ENCODE data around the gene SYNGR2. TPM values are rescaled to one million over a fixed set of nuclear protein-coding genes. Genes with fewer than 3 reads are reported as not detected.

Gene SYNGR2
- total and polyA plus RNA-seq, 2 donors (not counting 1 experiment from before 2014, with no cell fraction given), result 390 to 442 TPM

DNA sequence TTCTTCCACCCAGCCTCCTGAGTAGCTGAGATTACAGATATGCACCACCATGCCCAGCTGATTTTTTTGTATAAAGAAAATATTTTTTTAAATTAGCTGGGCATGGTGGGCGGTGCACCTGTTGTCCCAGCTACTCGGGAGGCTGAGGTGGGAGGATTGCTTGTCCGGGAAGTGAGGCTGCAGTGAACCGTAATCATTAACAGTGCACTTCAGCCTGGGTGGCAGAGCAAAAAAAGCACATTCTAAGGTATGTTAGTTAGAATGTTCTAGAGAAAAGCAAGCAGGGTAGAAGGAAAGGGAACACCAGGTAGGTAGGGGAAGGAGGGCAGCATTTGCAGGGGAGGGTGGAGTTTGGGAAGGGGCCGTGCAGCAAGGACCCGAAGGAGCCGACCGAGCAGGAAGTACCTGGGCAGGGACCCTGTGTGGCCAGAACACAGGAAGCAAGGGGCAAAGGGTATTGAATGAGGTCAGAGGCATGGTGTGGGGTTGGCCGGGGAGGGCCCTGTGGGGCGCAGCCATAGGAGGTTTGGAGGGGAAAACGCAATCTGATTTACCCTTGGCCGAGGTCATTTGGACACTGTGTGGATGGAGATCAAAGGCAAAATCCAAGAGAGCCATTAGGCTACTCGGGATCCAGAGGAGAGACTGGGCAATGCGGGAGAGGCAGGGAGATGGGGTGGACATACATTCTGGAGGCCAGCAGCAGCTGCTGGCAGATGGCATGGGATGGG is 19.9 kb upstream of the SYNGR2 start:
- Histone ChIP-seq H3K4me2 (replicated peaks; ENCODE audit: low read depth, low read length, poor library complexity, severe bottlenecking) (peak overlapping the region; percentile 67), H4K20me1 (ENCODE audit: control insufficient read depth, insufficient read depth, low read length, poor library complexity, severe bottlenecking) (no peaks in the 10 kb centered on the region), H3K27me3 (replicated peaks in 1 of 4; ENCODE audit: control extremely low read depth in 1 of 4, control insufficient read depth in 3 of 4, insufficient read depth in 4 of 4, low read length in 3 of 4) (no peaks in the 10 kb centered on the region), H3K9me3 (ENCODE audit: control extremely low read depth in 1 of 3, control insufficient read depth in 2 of 3, insufficient read depth in 1 of 3, low read length in 2 of 3) (peaks cover 0 to 28% (median 7%) of the 10 kb centered on the region in 3 donors), H3K79me2 (ENCODE audit: control insufficient read depth, insufficient read depth, low read length) (peaks cover 15% of the 10 kb centered on the region), H3K27ac (ENCODE audit: low read length in 2 of 2) (peak overlapping the region; percentile 97 to 98), H3K4me3 (ENCODE audit: control extremely low read depth in 1 of 5, extremely low read depth in 1 of 5, insufficient read depth in 1 of 5, low read depth in 2 of 5, low read length in 4 of 5) (no peak overlapping the region), H3K4me1 (ENCODE audit: control insufficient read depth in 2 of 2, insufficient read depth in 2 of 2, low read length in 2 of 2) (peaks cover 76 to 92% of the 10 kb centered on the region in 2 donors), H3K9ac (ENCODE audit: low read length) (no peak overlapping the region), H3K36me3 (replicated peaks in 1 of 2; ENCODE audit: control extremely low read depth in 1 of 2, control insufficient read depth in 1 of 2, extremely low read depth in 1 of 2, insufficient read depth in 2 of 2, low read length in 1 of 2) (no peaks in the 10 kb centered on the region), H2AFZ (ENCODE audit: insufficient read depth, low read depth, low read length, poor library complexity, severe bottlenecking) (peak overlapping the region; percentile 3)
- peak overlapping the region; percentile 38 for H3K4me3 Mint-ChIP-seq
- WGBS (ENCODE audit: insufficient coverage), result 64% methylated on average over 14 of the region's 14 CpGs
- intact Hi-C loops (cut with micrococcal nuclease), result loop anchor here (1.0 kb wide), 1 partner anchor 8 kb away; no protein-coding TSS in a partner anchor
- no peak for ATAC-seq (ENCODE audit: low read depth)
- ChIA-PET CTCF (interaction anchor here (1.0 to 5.3 kb wide), 5 partner anchors 11 to 28 kb away, joined by 3 to 34 read pairs (median 5); partner anchors contain the start of genes SYNGR2 and TMC6), POLR2A (interaction anchor here (0.5 to 2.4 kb wide), 8 partner anchors 10 to 1650 kb away, joined by 4 to 11 read pairs (median 6); partner anchors contain the start of genes SYNGR2, TMC6 and TMC8)
- peaks cover 72% of the 10 kb centered on the region for H3K4me1 Mint-ChIP-seq
- no peaks in the 10 kb centered on the region for H3K27me3 Mint-ChIP-seq
- H3K27ac Mint-ChIP-seq, result peak overlapping the region; percentile 90
- peak; percentile 29 for DNase-seq
- H3K9me3 Mint-ChIP-seq (ENCODE audit: insufficient read depth), result peaks cover 2% of the 10 kb centered on the region
- no peak for TF ChIP-seq CTCF (IDR thresholded peaks at IDR 0.05)
- TF ChIP-seq EZH2 (IDR thresholded peaks at IDR 0.05; ENCODE audit: borderline replicate concordance, insufficient read depth, low read depth, low read length, poor library complexity, severe bottlenecking), result no peak

DNA sequence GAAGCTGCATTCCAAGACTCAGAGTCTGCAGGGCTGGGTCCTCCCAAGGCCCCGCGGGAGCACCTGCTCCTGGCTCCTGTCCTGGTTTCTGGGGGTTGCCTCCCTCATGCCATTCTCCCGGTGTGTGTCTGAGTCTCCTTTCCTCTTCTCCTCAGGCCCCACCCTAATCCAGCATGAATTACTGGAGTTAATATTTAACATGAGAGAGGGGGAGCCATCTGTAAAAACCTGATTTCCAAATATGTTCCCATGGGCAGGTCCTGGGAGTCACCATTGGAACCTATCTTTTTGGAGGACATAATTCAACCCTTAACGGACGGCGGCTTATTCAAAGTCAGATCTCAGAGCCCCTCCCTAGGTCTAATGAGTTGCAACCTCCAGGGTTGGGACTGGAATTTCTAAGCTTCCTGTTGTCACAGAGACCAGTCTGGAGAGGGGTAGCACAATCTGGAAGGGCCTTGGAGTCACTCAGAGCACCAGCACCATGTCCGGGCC is 16.8 kb upstream of the SYNGR2 start:
- H3K27ac ChIP-seq (ENCODE audit: low read length in 2 of 2), result no peak overlapping the region
- peak overlapping the region; percentile 2 for H3K4me2 ChIP-seq (replicated peaks; ENCODE audit: low read depth, low read length, poor library complexity, severe bottlenecking)
- no peak for ATAC-seq (ENCODE audit: low read depth)
- H3K27me3 Mint-ChIP-seq, result no peaks in the 10 kb centered on the region
- no peak overlapping the region for H3K4me3 Mint-ChIP-seq
- no peak overlapping the region for H2AFZ ChIP-seq (ENCODE audit: insufficient read depth, low read depth, low read length, poor library complexity, severe bottlenecking)
- peak overlapping the region; percentile 46 for H3K27ac Mint-ChIP-seq
- DNase-seq, result no peak
- no peak overlapping the region for H3K4me3 ChIP-seq (ENCODE audit: control extremely low read depth in 1 of 5, extremely low read depth in 1 of 5, insufficient read depth in 1 of 5, low read depth in 2 of 5, low read length in 4 of 5)
- no peaks in the 10 kb centered on the region for H3K36me3 ChIP-seq (replicated peaks in 1 of 2; ENCODE audit: control extremely low read depth in 1 of 2, control insufficient read depth in 1 of 2, extremely low read depth in 1 of 2, insufficient read depth in 2 of 2, low read length in 1 of 2)
- no peaks in the 10 kb centered on the region for H3K27me3 ChIP-seq (replicated peaks in 1 of 4; ENCODE audit: control extremely low read depth in 1 of 4, control insufficient read depth in 3 of 4, insufficient read depth in 4 of 4, low read length in 3 of 4)
- intact Hi-C loops (cut with micrococcal nuclease), result no loop called here
- H3K9me3 Mint-ChIP-seq (ENCODE audit: insufficient read depth), result peaks cover 2% of the 10 kb centered on the region
- CTCF ChIA-PET, result interaction anchor here (2.1 to 2.9 kb wide), 2 partner anchors 14 to 24 kb away, joined by 10 to 15 read pairs; no protein-coding TSS in a partner anchor
- POLR2A ChIA-PET, result interaction anchor here (0.6 to 2.5 kb wide), 5 partner anchors 11 to 25 kb away, joined by 3 to 15 read pairs (median 10); partner anchors contain the start of genes SYNGR2 and TMC8
- peaks cover 0 to 28% (median 7%) of the 10 kb centered on the region in 3 donors for H3K9me3 ChIP-seq (ENCODE audit: control extremely low read depth in 1 of 3, control insufficient read depth in 2 of 3, insufficient read depth in 1 of 3, low read length in 2 of 3)
- H3K9ac ChIP-seq (ENCODE audit: low read length), result no peak overlapping the region
- peaks cover 68 to 92% of the 10 kb centered on the region in 2 donors for H3K4me1 ChIP-seq (ENCODE audit: control insufficient read depth in 2 of 2, insufficient read depth in 2 of 2, low read length in 2 of 2)
- no peaks in the 10 kb centered on the region for H4K20me1 ChIP-seq (ENCODE audit: control insufficient read depth, insufficient read depth, low read length, poor library complexity, severe bottlenecking)
- WGBS (ENCODE audit: insufficient coverage), result 94% methylated on average over 3 of the region's 7 CpGs
- peaks cover 68% of the 10 kb centered on the region for H3K4me1 Mint-ChIP-seq
- TF ChIP-seq CTCF (IDR thresholded peaks at IDR 0.05) (no peak), EZH2 (IDR thresholded peaks at IDR 0.05; ENCODE audit: borderline replicate concordance, insufficient read depth, low read depth, low read length, poor library complexity, severe bottlenecking) (no peak)
- peaks cover 10% of the 10 kb centered on the region for H3K79me2 ChIP-seq (ENCODE audit: control insufficient read depth, insufficient read depth, low read length)

Measured in B cell (primary cell).